ENCODE measurements around the gene DBET.
"Not testable (repeated sequence)": the region's sequence is repeated elsewhere in the genome, so short reads cannot be mapped to it uniquely, and the experiment has no call there.

DNA sequence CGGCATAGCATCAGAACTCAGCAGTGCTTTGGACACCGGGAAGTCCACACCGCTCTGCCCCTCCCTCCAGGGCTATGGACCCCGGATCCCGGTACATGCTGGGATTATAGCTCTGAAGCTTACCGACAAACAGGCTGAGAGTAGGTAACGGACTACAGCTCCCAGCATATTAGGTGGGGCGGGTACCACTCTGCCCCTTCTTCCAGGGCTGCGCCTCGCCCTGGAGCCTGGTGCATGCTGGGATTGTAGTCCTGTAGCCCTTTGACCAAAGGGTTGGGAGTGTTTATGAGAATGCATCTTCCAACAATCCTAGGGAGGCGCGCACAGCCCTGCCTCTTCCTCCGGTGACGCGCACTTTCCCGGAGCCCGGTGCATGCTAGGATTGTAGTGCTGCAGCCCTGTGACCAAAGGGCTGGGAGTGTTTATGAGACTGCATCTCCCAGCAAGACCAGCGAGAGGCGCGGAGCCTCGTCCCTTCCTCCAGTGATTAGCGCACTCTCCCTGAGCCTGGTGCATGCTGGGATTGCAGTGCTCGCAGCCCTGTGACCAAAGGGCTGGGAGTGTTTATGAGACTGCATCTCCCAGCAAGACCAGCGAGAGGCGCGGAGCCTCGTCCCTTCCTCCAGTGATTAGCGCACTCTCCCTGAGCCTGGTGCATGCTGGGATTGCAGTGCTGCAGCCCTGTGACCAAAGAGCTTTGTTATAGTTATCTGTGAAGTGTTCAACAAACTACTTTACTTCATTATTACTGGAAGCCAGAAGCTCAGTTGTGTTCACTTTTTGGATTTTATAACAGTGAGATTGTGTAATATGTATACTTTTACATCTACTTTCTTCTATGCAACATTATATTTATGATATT, 14.7 kb upstream of the DBET start:
- TF ChIP-seq, protein P1, sequence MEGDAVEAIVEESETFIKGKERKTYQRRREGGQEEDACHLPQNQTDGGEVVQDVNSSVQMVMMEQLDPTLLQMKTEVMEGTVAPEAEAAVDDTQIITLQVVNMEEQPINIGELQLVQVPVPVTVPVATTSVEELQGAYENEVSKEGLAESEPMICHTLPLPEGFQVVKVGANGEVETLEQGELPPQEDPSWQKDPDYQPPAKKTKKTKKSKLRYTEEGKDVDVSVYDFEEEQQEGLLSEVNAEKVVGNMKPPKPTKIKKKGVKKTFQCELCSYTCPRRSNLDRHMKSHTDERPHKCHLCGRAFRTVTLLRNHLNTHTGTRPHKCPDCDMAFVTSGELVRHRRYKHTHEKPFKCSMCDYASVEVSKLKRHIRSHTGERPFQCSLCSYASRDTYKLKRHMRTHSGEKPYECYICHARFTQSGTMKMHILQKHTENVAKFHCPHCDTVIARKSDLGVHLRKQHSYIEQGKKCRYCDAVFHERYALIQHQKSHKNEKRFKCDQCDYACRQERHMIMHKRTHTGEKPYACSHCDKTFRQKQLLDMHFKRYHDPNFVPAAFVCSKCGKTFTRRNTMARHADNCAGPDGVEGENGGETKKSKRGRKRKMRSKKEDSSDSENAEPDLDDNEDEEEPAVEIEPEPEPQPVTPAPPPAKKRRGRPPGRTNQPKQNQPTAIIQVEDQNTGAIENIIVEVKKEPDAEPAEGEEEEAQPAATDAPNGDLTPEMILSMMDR (IDR thresholded peaks at IDR 0.05), result not testable (repeated sequence)
- not testable (repeated sequence) for TF ChIP-seq POLR2A (IDR thresholded peaks at IDR 0.05)

Data from uterus (tissue), 2 donors.